M059J (cell line): ENCODE data around the gene CCDC60. TPM values are rescaled to one million over a fixed set of nuclear protein-coding genes. Genes with fewer than 3 reads are reported as not detected.

Experiments
- DNase-seq: peaks from one replicate; pipeline ENCODE4 v3.0.0-alpha.2; 2012; ENCODE audit warnings: low read depth
- total RNA-seq: library from RNA; depleted of rRNA; stranded (reverse); fragments of >200 nt; shearing (Covaris generic); gene quantifications from 2 replicates; pipeline ENCODE4 v1.2.3, GENCODE V29; 2014; rRNA removed

Gene CCDC60
- not detected in 2 replicates for total RNA-seq

- DNase-seq, result no peak
Observed at GRCh38 chr12:119334430-119335170, at the start of gene CCDC60. Gene CCDC60, plus strand, starts transcription at chr12:119334729. Its CDS starts 448 bp downstream, at chr12:119335177.

- no peak for DNase-seq
Observed at GRCh38 chr12:119288576-119288975, 46.0 kb upstream of the CCDC60 start.

- no peak for DNase-seq
Observed at GRCh38 chr12:119292893-119293630, 41.5 kb upstream of the CCDC60 start.

- DNase-seq, result no peak
Observed at GRCh38 chr12:119294211-119294610, 40.3 kb upstream of the CCDC60 start.

- no peak for DNase-seq
Observed at GRCh38 chr12:119296535-119296934, 38.0 kb upstream of the CCDC60 start.

- no peak for DNase-seq
Observed at GRCh38 chr12:119299130-119299529, 35.4 kb upstream of the CCDC60 start.

- no peak for DNase-seq
Observed at GRCh38 chr12:119301379-119301778, 33.1 kb upstream of the CCDC60 start.

- DNase-seq, result no peak
Observed at GRCh38 chr12:119302451-119303080, 32.0 kb upstream of the CCDC60 start.

GRCh38 chr12:119306593-119306992, 27.9 kb upstream of the CCDC60 start:
- DNase-seq, result no peak

GRCh38 chr12:119307747-119308146, 26.8 kb upstream of the CCDC60 start:
- DNase-seq, result no peak

GRCh38 chr12:119308708-119309456, 25.6 kb upstream of the CCDC60 start:
- DNase-seq, result peak; percentile 7

- no peak for DNase-seq
Observed at GRCh38 chr12:119311878-119312277, 22.7 kb upstream of the CCDC60 start.

- DNase-seq, result no peak
Observed at GRCh38 chr12:119312904-119313303, 21.6 kb upstream of the CCDC60 start.

GRCh38 chr12:119314290-119314689, 20.2 kb upstream of the CCDC60 start:
- no peak for DNase-seq

- DNase-seq, result no peak
Observed at GRCh38 chr12:119319638-119320037, 14.9 kb upstream of the CCDC60 start.

GRCh38 chr12:119320678-119321077, 13.9 kb upstream of the CCDC60 start:
- no peak for DNase-seq

GRCh38 chr12:119322301-119322723, 12.2 kb upstream of the CCDC60 start:
- no peak for DNase-seq

- DNase-seq, result no peak
Observed at GRCh38 chr12:119325813-119326212, 8.7 kb upstream of the CCDC60 start.

GRCh38 chr12:119326341-119326740, 8.2 kb upstream of the CCDC60 start:
- DNase-seq, result no peak

GRCh38 chr12:119327471-119327870, 7.1 kb upstream of the CCDC60 start:
- DNase-seq, result no peak

- no peak for DNase-seq
Observed at GRCh38 chr12:119328111-119328510, 6.4 kb upstream of the CCDC60 start.
